ENCODE results near the gene FBRS. TPM values are rescaled to one million over a fixed set of nuclear protein-coding genes. Genes with fewer than 3 reads are reported as not detected.

The FBRS gene
- total RNA-seq, 1 experiment from 2014 or later = 16.8 TPM

DNA sequence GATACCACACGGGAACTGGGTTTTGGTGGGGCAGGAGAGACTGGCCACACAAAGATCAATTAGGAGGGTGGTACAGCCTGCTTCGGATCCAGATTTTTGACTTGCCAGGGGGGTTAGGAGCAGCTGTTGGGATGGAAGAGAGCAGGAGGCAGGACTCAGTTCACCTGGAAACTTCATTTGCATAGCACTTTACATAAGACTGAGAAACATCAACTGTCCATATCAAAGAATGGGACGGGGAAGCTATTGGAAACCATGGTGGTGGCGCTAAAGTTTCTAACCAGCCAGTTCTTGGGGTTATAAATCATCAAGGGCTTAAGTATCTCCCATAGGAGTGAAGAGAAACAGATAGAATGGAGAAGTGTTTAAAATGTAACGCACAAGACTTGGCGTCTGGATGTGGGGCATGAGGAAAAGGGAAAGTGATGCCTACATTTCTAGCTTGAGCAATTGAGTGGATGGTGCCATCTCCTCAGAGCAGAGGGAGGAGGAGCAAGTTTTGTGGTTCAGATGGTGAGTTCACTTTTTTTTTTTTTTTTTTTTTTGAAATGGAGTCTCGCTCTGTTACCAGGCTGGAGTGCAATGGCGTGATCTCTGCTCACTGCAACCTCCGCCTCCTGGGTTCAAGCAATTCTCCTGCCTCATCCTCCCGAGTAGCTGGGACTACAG lies 34.3 kb downstream of the FBRS start:
- Histone ChIP-seq H3K27me3 (ENCODE audit: insufficient read depth, low read length) (peaks cover 72% of the 10 kb centered on the region), H2BK5ac (ENCODE audit: insufficient read length, low read length) (no peak overlapping the region), H4K20me1 (ENCODE audit: control insufficient read depth, insufficient read depth, insufficient read length) (no peaks in the 10 kb centered on the region), H3K4ac (ENCODE audit: low read depth, low read length) (no peak overlapping the region), H2BK20ac (ENCODE audit: low read depth, low read length, poor library complexity, severe bottlenecking) (no peak overlapping the region), H3K56ac (ENCODE audit: insufficient read length, low read depth, low read length) (no peak overlapping the region), H3K79me1 (ENCODE audit: insufficient read depth, low read depth, low read length, poor library complexity, severe bottlenecking) (no peaks in the 10 kb centered on the region), H2AK5ac (ENCODE audit: insufficient read length, low read length) (no peak overlapping the region), H3K9me3 (ENCODE audit: control insufficient read depth, low read depth, low read length) (no peaks in the 10 kb centered on the region), H2BK15ac (ENCODE audit: low read depth, low read length) (no peak overlapping the region), H3K23me2 (ENCODE audit: insufficient read length, low read depth, low read length, poor library complexity, severe bottlenecking) (peaks cover under 1% of the 10 kb centered on the region), H3K27ac (ENCODE audit: insufficient read length, low read depth, low read length) (no peak overlapping the region), H3K79me2 (ENCODE audit: insufficient read depth, low read length) (no peaks in the 10 kb centered on the region), H3T11ph (ENCODE audit: low read length) (no peak overlapping the region), H2AFZ (ENCODE audit: low read length) (no peak overlapping the region), H3K4me2 (ENCODE audit: insufficient read depth, insufficient read length, low read length) (peak overlapping the region; percentile 16), H4K5ac (ENCODE audit: insufficient read length, low read depth, low read length) (no peak overlapping the region), H2BK12ac (ENCODE audit: insufficient read length, low read depth, low read length) (no peak overlapping the region), H4K91ac (ENCODE audit: insufficient read length, low read depth, low read length) (no peak overlapping the region), H2BK120ac (ENCODE audit: low read depth, low read length, poor library complexity, severe bottlenecking) (no peak overlapping the region), H3K4me1 (ENCODE audit: insufficient read depth, low read length) (no peaks in the 10 kb centered on the region), H3K23ac (ENCODE audit: insufficient read length, low read depth, low read length) (no peak overlapping the region), H3K18ac (ENCODE audit: insufficient read length, low read depth, low read length) (no peak overlapping the region), H3K9ac (ENCODE audit: extremely low read depth, insufficient read length, low read length) (no peak overlapping the region), H3K14ac (ENCODE audit: insufficient read depth, low read length) (no peak overlapping the region), H4K8ac (replicated peaks; ENCODE audit: insufficient read length, low read depth, low read length) (no peak overlapping the region)
- peaks cover 18 to 24% of the 10 kb centered on the region in 2 experiments for H3K4me1 Mint-ChIP-seq
- H3K27ac Mint-ChIP-seq = no peak overlapping the region; a peak in 1 of 7 replicates
- peak overlapping the region in 1 of 2 experiments; percentile 60; a peak in 3 of 5 replicates for H3K4me3 Mint-ChIP-seq
- H3K36me3 Mint-ChIP-seq (ENCODE audit: insufficient read depth in 1 of 3, low read depth in 3 of 3) = no peaks in the 10 kb centered on the region; a peak in 1 of 7 replicates
- peaks cover 100% of the 10 kb centered on the region for H3K27me3 Mint-ChIP-seq (ENCODE audit: low read depth)
- DNase-seq = peak; percentile 50
- no CpG with 5 or more reads among the region's 10 CpGs for WGBS (ENCODE audit: extremely low coverage, insufficient read length, low lambda C conversion rate)
- TF ChIP-seq, protein P1, sequence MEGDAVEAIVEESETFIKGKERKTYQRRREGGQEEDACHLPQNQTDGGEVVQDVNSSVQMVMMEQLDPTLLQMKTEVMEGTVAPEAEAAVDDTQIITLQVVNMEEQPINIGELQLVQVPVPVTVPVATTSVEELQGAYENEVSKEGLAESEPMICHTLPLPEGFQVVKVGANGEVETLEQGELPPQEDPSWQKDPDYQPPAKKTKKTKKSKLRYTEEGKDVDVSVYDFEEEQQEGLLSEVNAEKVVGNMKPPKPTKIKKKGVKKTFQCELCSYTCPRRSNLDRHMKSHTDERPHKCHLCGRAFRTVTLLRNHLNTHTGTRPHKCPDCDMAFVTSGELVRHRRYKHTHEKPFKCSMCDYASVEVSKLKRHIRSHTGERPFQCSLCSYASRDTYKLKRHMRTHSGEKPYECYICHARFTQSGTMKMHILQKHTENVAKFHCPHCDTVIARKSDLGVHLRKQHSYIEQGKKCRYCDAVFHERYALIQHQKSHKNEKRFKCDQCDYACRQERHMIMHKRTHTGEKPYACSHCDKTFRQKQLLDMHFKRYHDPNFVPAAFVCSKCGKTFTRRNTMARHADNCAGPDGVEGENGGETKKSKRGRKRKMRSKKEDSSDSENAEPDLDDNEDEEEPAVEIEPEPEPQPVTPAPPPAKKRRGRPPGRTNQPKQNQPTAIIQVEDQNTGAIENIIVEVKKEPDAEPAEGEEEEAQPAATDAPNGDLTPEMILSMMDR (conservative IDR thresholded peaks at IDR 0.05) = no peak
- H3K9me3 Mint-ChIP-seq = peaks cover 0 to 5% of the 10 kb centered on the region in 2 experiments; a peak in 3 of 5 replicates

Measured in H9 (cell line).